Measurements from ENCODE around the gene SCAP. TPM values are rescaled to one million over a fixed set of nuclear protein-coding genes. Genes with fewer than 3 reads are reported as not detected.
"Not testable (repeated sequence)": the region's sequence is repeated elsewhere in the genome, so short reads cannot be mapped to it uniquely, and the experiment has no call there.

Gene SCAP
- total RNA-seq, 4 donors from 2014 or later, result 68.7 to 108 (median 79.5) TPM

GRCh38 chr3:47485812-47486211 lies 10.1 kb upstream of the SCAP start:
- no peak for TF ChIP-seq POLR2A (IDR thresholded peaks at IDR 0.05)
- TF ChIP-seq, protein P1, sequence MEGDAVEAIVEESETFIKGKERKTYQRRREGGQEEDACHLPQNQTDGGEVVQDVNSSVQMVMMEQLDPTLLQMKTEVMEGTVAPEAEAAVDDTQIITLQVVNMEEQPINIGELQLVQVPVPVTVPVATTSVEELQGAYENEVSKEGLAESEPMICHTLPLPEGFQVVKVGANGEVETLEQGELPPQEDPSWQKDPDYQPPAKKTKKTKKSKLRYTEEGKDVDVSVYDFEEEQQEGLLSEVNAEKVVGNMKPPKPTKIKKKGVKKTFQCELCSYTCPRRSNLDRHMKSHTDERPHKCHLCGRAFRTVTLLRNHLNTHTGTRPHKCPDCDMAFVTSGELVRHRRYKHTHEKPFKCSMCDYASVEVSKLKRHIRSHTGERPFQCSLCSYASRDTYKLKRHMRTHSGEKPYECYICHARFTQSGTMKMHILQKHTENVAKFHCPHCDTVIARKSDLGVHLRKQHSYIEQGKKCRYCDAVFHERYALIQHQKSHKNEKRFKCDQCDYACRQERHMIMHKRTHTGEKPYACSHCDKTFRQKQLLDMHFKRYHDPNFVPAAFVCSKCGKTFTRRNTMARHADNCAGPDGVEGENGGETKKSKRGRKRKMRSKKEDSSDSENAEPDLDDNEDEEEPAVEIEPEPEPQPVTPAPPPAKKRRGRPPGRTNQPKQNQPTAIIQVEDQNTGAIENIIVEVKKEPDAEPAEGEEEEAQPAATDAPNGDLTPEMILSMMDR (IDR thresholded peaks at IDR 0.05), result no peak
- Histone ChIP-seq H3K9me3 (no peaks in the 10 kb centered on the region), H3K36me3 (peaks cover 0 to under 1% (median 0%) of the 10 kb centered on the region in 3 donors), H3K27me3 (no peaks in the 10 kb centered on the region), H3K27ac (no peak overlapping the region), H3K4me1 (no peaks in the 10 kb centered on the region), H3K4me3 (no peak overlapping the region)
- 76 to 77% methylated on average over 3 of the region's 3 CpGs for WGBS, 2 donors
- intact Hi-C loops (cut with DNase I), result no loop called here
- DNase-seq, result no peak

GRCh38 chr3:47482366-47482765 lies 6.6 kb upstream of the SCAP start:
- no peaks in the 10 kb centered on the region for H3K27me3 ChIP-seq
- TF ChIP-seq, protein P1 (IDR thresholded peaks at IDR 0.05), result no peak
- TF ChIP-seq POLR2A (IDR thresholded peaks at IDR 0.05), result no peak
- WGBS, 2 donors, result 8 to 59% methylated on average over 1 to 2 of the region's 2 CpGs
- no peaks in the 10 kb centered on the region for H3K4me1 ChIP-seq
- no peak overlapping the region for H3K4me3 ChIP-seq
- DNase-seq, result no peak
- intact Hi-C loops (cut with DNase I), result no loop called here
- H3K9me3 ChIP-seq, result no peaks in the 10 kb centered on the region
- no peak overlapping the region for H3K27ac ChIP-seq
- H3K36me3 ChIP-seq, result no peaks in the 10 kb centered on the region

GRCh38 chr3:47481763-47482162 lies 6.0 kb upstream of the SCAP start:
- H3K27me3 ChIP-seq; H3K9me3 ChIP-seq; intact Hi-C loops (cut with DNase I); DNase-seq; H3K27ac ChIP-seq; H3K4me1 ChIP-seq; H3K36me3 ChIP-seq; H3K4me3 ChIP-seq: not testable (repeated sequence)
- 61 to 83% methylated on average over 4 of the region's 4 CpGs for WGBS, 2 donors

DNA sequence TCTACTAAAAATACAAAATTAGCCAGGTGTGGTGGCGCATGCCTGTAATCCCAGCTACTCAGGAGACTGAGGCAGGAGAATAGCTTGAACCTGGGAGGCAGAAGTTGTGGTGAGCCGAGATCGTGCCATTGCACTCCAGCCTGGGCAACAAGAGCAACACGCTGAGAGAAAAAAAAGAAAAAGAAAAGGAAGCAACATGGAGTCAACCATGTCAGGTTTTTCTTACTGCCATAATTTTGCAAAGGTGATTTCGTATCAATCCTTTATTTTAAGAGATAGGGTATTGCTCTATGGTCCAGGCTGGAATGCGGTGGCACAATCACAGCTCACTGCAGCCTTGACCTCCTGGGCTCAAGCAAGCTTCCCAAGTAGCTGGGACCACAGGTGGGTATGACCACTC lies 4.5 kb upstream of the SCAP start:
- H3K36me3 ChIP-seq; H3K9me3 ChIP-seq; H3K27ac ChIP-seq; H3K4me3 ChIP-seq; H3K27me3 ChIP-seq; DNase-seq; intact Hi-C loops (cut with DNase I): not testable (repeated sequence)
- peaks cover 0 to 14% (median 9%) of the 10 kb centered on the region in 3 donors for H3K4me1 ChIP-seq
- WGBS, 2 donors, result 92 to 94% methylated on average over 6 of the region's 6 CpGs

DNA sequence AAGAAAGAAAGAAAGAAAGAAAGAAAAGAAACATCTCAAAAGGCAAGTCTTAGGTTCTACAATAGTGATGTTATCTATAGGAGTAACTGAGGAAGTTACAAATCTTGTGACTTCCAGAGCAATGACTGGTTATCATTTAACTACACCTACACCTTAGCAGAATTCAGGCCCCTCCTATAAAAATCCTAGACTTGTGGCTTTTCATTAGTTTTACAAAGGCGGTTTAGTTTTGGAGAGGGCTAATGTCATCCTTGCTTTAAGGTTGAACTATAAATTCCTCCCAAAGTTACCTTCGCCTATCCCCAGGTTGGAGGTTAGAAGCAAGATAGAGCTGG lies 4.1 kb upstream of the SCAP start:
- peaks cover 0 to 16% (median 9%) of the 10 kb centered on the region in 3 donors for H3K4me1 ChIP-seq
- no peak for DNase-seq
- H3K27me3 ChIP-seq, result no peaks in the 10 kb centered on the region
- no peaks in the 10 kb centered on the region for H3K9me3 ChIP-seq
- TF ChIP-seq, protein P1 (IDR thresholded peaks at IDR 0.05), result no peak
- TF ChIP-seq POLR2A (IDR thresholded peaks at IDR 0.05), result no peak
- 100% methylated on average over 1 to 2 of the region's 2 CpGs for WGBS, 2 donors
- H3K4me3 ChIP-seq, result no peak overlapping the region
- H3K36me3 ChIP-seq, result no peaks in the 10 kb centered on the region
- H3K27ac ChIP-seq, result no peak overlapping the region
- intact Hi-C loops (cut with DNase I), result no loop called here

DNA sequence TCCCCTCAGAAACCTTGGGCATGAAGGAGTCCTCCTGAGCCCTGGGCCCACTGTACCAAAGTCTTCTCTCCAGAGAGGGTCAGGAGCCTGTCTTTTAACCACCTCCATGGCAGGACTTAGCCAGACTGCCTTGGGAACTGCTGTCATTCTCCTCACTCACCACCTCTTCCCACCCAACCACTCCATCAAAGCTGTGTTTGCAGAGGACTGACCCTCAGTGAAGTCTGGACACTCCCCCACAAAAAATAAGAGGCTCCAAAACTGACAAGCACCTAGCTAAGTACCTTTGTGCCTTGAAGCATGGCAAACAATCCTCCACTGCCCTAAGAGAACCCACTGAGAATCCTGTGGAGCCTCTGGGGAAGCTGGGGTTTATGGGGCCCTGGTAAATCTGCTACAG lies 2.3 kb upstream of the SCAP start:
- intact Hi-C loops (cut with DNase I), result no loop called here
- Histone ChIP-seq H3K4me3 (no peak overlapping the region), H3K27me3 (no peaks in the 10 kb centered on the region), H3K27ac (no peak overlapping the region), H3K36me3 (no peaks in the 10 kb centered on the region), H3K9me3 (no peaks in the 10 kb centered on the region), H3K4me1 (peaks cover 13 to 34% (median 18%) of the 10 kb centered on the region in 3 donors)
- no peak for TF ChIP-seq POLR2A (IDR thresholded peaks at IDR 0.05)
- TF ChIP-seq, protein P1 (IDR thresholded peaks at IDR 0.05), result no peak
- DNase-seq, result no peak
